Lung (tissue), 12 donors: ENCODE data around the gene LMBRD2. TPM values are rescaled to one million over a fixed set of nuclear protein-coding genes. Genes with fewer than 3 reads are reported as not detected.

Experiments used
- ATAC-seq: fragments of 200-7000 bp; cut with Tn5 transposase; one replicate; pipeline ENCODE4 v1.9.1; 2020; ENCODE audit warnings: moderate number of reproducible peaks; ENCODE audit not compliant: insufficient read depth, low FRiP score
- DNase-seq, 3 donors: peaks; one replicate each; pipeline ENCODE4 v3.0.0-alpha.2; 2013 to 2017
- H3K27ac ChIP-seq, 2 donors: one replicate each; pipeline ENCODE4 v1.5.1; 2013; ENCODE audit warnings: mild to moderate bottlenecking in 2 of 2, moderate library complexity in 2 of 2, control low read depth in 1 of 2, inconsistent platforms in 1 of 2, low read depth in 1 of 2, low read length in 1 of 2
- H3K27me3 ChIP-seq, 3 donors: one replicate each; pipeline ENCODE4 v1.5.1; 2013; ENCODE audit warnings: low read length in 2 of 3; ENCODE audit not compliant: control insufficient read depth in 3 of 3, insufficient read depth in 3 of 3
- H3K36me3 ChIP-seq, 4 donors: one replicate each; pipeline ENCODE4 v1.5.1; 2013; ENCODE audit warnings: low read length in 4 of 4, mild to moderate bottlenecking in 1 of 4, moderate library complexity in 1 of 4; ENCODE audit not compliant: control insufficient read depth in 4 of 4, insufficient read depth in 4 of 4
- H3K4me1 ChIP-seq, 5 donors: one replicate each; pipeline ENCODE4 v1.5.1; 2013; ENCODE audit warnings: low read length in 5 of 5, mild to moderate bottlenecking in 2 of 5, moderate library complexity in 1 of 5; ENCODE audit not compliant: control insufficient read depth in 5 of 5, insufficient read depth in 5 of 5
- H3K4me3 ChIP-seq: one replicate; pipeline ENCODE4 v1.5.1; 2013; ENCODE audit warnings: mild to moderate bottlenecking, control low read depth, moderate library complexity
- H3K9ac ChIP-seq, 2 donors: one replicate each; pipeline ENCODE4 v1.5.1; 2013; ENCODE audit warnings: low read length in 2 of 2, control low read depth in 1 of 2; ENCODE audit not compliant: insufficient read depth in 1 of 2
- H3K9me3 ChIP-seq, 4 donors: one replicate each; pipeline ENCODE4 v1.5.1; 2013; ENCODE audit warnings: low read length in 3 of 4, mild to moderate bottlenecking in 1 of 4, moderate library complexity in 1 of 4; ENCODE audit not compliant: control insufficient read depth in 4 of 4, insufficient read depth in 3 of 4
- WGBS, 2 donors: extraction: QIAGEN DNeasy Blood & Tissue Kit; methylation state at CpG; one replicate each; pipeline ENCODE4 v1.1.7; 2013; 5-methylcytosine and 5-hydroxymethylcytosine counted together
- polyA plus RNA-seq, 2 donors: library from polyadenylated mRNA; stranded (reverse); fragments of 200-250 nt; gene quantifications; one replicate each; pipeline ENCODE4 v1.2.1, GENCODE V29; 2013
- total RNA-seq, 2 donors: library from RNA; depleted of rRNA in 1 of 2; stranded (reverse); fragments of >200 nt in 1 of 2; gene quantifications; one replicate each; pipeline ENCODE4 v1.2.1, GENCODE V29; 2014 to 2021
- TF ChIP-seq, protein P1 (sequence below): IDR thresholded peaks from 2 replicates; pipeline ENCODE4 v1.5.1; 2012; ENCODE audit warnings: mild to moderate bottlenecking; ENCODE audit errors: control extremely low read depth, extremely low read depth
- donor health status: control.
- donor health status: control.
- donor health status: Bipolar disorder and iron deficiency.
- donor health status: healthy.
- donor health status: DM: yes; HTN: yes; CAD: no.

LMBRD2 gene
- total and polyA plus RNA-seq, 4 donors, result 2.1 to 16.8 (median 7.9) TPM

DNA sequence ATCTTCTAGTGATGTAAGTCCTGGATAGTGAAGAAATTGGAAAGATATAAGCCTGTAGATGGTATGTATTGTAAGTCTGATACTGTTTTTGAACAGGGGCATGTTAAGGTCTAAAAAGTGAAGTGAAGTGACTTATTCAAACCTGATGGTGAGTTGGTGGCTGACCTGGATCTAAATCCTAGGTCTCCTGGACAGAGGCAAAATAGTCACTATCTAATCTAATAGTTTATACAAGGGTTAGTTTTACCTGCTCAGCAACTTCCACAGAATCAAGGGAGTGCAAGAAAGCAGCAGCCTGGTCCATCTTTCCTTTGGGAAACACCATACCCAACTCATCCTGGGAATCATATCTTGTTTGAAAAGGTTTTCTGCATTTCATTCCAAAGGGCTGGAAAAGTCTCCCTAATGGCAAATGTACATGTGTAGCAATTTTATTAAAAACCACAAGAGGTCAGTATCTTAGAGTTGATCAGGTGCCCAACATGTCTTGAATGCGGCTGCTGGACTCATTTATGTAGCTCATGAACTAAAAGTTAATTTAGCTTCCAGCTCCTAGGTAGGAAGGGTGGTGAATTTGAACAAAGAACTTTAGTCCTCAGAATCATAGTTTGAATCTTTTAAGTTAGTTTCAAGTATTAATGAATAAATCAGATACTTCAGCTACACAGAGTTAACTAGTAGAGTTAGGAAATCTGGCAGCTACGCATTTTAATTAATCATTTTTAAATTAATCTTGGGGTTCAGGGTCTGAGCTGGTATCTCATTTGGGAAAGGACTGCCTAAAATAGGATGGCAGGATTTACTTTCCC, 26.2 kb upstream of the LMBRD2 start:
- no peak overlapping the region for H3K27ac ChIP-seq
- ATAC-seq (no peak), DNase-seq (peak in 2 of 3 donors; percentile 65 to 75)
- H3K4me1 ChIP-seq, result peaks cover 0 to 19% (median 0%) of the 10 kb centered on the region in 5 donors
- H3K27me3 ChIP-seq, result no peaks in the 10 kb centered on the region
- no peak overlapping the region for H3K4me3 ChIP-seq
- H3K36me3 ChIP-seq, result peaks cover 12 to 28% (median 25%) of the 10 kb centered on the region in 4 donors
- H3K9me3 ChIP-seq, result peaks cover 0 to 1% (median 0%) of the 10 kb centered on the region in 4 donors
- TF ChIP-seq, protein P1, sequence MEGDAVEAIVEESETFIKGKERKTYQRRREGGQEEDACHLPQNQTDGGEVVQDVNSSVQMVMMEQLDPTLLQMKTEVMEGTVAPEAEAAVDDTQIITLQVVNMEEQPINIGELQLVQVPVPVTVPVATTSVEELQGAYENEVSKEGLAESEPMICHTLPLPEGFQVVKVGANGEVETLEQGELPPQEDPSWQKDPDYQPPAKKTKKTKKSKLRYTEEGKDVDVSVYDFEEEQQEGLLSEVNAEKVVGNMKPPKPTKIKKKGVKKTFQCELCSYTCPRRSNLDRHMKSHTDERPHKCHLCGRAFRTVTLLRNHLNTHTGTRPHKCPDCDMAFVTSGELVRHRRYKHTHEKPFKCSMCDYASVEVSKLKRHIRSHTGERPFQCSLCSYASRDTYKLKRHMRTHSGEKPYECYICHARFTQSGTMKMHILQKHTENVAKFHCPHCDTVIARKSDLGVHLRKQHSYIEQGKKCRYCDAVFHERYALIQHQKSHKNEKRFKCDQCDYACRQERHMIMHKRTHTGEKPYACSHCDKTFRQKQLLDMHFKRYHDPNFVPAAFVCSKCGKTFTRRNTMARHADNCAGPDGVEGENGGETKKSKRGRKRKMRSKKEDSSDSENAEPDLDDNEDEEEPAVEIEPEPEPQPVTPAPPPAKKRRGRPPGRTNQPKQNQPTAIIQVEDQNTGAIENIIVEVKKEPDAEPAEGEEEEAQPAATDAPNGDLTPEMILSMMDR, result peak; percentile 9
- no peak overlapping the region for H3K9ac ChIP-seq
- 66 to 67% methylated on average over 2 of the region's 2 CpGs for WGBS, 2 donors

DNA sequence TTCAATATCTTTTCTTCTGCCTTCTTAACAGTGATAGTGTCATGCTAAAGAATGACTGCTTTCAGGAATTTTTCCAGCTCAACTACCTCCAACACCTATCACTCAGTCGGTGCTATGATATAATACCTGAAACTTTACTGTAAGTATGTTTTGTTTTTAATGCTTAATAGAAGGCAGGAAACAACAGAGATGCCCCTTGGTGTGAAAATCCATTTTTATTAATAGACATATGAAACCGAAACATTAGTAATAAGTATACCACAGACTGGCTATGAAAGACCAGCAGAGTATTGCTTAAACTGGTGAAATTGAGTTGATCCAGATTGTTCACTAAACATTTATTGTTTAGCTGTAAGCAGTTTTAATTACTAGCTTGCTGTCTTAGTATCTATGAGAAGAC, 25.5 kb upstream of the LMBRD2 start:
- WGBS, 2 donors, result 78 to 85% methylated on average over 2 of the region's 2 CpGs
- no peak for ATAC-seq
- Histone ChIP-seq H3K27ac (no peak overlapping the region), H3K36me3 (peaks cover 13 to 28% (median 27%) of the 10 kb centered on the region in 4 donors), H3K27me3 (no peaks in the 10 kb centered on the region), H3K4me3 (no peak overlapping the region), H3K9me3 (peaks cover 0 to 3% (median 0%) of the 10 kb centered on the region in 4 donors), H3K9ac (no peak overlapping the region), H3K4me1 (peaks cover 0 to 19% (median 0%) of the 10 kb centered on the region in 5 donors)
- TF ChIP-seq, protein P1, result no peak
- no peak for DNase-seq

DNA sequence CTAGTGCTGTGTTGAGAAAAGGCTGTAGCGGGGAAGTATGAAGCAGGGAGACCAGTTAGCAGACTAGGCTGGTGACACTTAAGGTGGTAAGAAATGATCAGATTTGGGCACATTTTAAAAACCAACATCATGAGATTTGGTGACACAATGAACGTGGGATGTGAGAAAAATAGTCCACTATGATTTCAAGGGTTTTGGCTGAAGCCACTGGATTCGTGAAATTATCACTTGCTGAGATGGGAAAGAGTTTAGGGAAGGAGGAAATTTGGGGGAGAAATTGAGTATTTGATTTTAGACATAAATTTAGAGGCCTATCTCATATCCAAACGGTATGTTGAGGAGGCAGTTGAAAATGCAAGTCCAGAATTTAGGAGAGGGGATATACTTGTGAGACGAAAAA, 23.4 kb upstream of the LMBRD2 start:
- 91 to 92% methylated on average over 5 of the region's 5 CpGs for WGBS, 2 donors
- Histone ChIP-seq H3K9me3 (peaks cover 0 to 3% (median 0%) of the 10 kb centered on the region in 4 donors), H3K36me3 (peaks cover 16 to 39% (median 32%) of the 10 kb centered on the region in 4 donors), H3K4me3 (no peak overlapping the region), H3K9ac (no peak overlapping the region), H3K27ac (no peak overlapping the region), H3K27me3 (no peaks in the 10 kb centered on the region), H3K4me1 (peaks cover 0 to 19% (median 0%) of the 10 kb centered on the region in 5 donors)
- no peak for DNase-seq
- ATAC-seq, result no peak
- TF ChIP-seq, protein P1, result no peak
